K562 (cell line): ENCODE data around the gene CELSR1. TPM values are rescaled to one million over a fixed set of nuclear protein-coding genes. Genes with fewer than 3 reads are reported as not detected.

Source experiments
- ATAC-seq: fragments of 200-7000 bp; cut with Tn5 transposase; 3 replicates; pipeline ENCODE4 v1.9.1; 2020; ENCODE audit warnings: moderate library complexity
- BruUV-seq: library from RNA; stranded (reverse); fragments of 400-500 nt; replicated peaks from 2 replicates; lab custom pipeline; 2021; lab: Mats Ljungman, UMichigan
- CTCF ChIA-PET: fragments of 300-600 bp; formaldehyde crosslinking; extraction: SDS; loops from one replicate; lab custom pipeline; 2021; ENCODE audit warnings: low intra/inter-chr PET ratio; lab: Yijun Ruan, JAX
- POLR2A ChIA-PET: fragments of 300-600, 350-650 bp; sonication (Branson Sonifier 250); formaldehyde crosslinking; extraction: SDS; loops from one replicate; lab custom pipeline; 2021; ENCODE audit warnings: antibody characterized with exemption, inconsistent platforms; lab: Yijun Ruan, JAX
- DNase-seq, 4 experiments: peaks; one replicate each; pipeline versions ENCODE4 v3.0.0 to v3.0.0-alpha.2; 2011 to 2018; ENCODE audit warnings: low spot score in 3 of 4, mixed read lengths in 3 of 4; ENCODE audit errors: extremely low read depth in 1 of 4
- FAIRE-seq: peaks from 2 replicates; lab custom pipeline; 2011; peaks lifted over from hg19 to GRCh38; lab: Jason Lieb, UNC
- H2AFZ ChIP-seq: 2 replicates; pipeline ENCODE4 v1.6.0; 2011; ENCODE audit warnings: low read depth, low read length, control low read depth, inconsistent platforms
- H3K27ac ChIP-seq: fragments of 200-600 bp; 3 replicates; pipeline ENCODE4 v1.8.0; 2011; ENCODE audit warnings: low read depth, mild to moderate bottlenecking, control low read depth, inconsistent platforms, low read length, moderate library complexity, mixed read lengths; ENCODE audit errors: extremely low read depth
- H3K27me3 ChIP-seq, 2 experiments: fragments of 300-600 bp in 1 of 2; 2 replicates in 1 of 2; 3 replicates in 1 of 2; pipeline versions ENCODE4 v1.6.0 to v1.8.0; 2011; ENCODE audit warnings: inconsistent platforms in 2 of 2, low read length in 2 of 2, mild to moderate bottlenecking in 1 of 2, mixed read lengths in 1 of 2, moderate library complexity in 1 of 2; ENCODE audit not compliant: control insufficient read depth in 2 of 2, insufficient read depth in 2 of 2
- H3K36me3 ChIP-seq: fragments of 300-600 bp; 3 replicates; pipeline ENCODE4 v1.8.0; 2011; ENCODE audit warnings: mild to moderate bottlenecking, low read length, inconsistent platforms; ENCODE audit not compliant: control insufficient read depth, insufficient read depth
- H3K4me1 ChIP-seq, 2 experiments: fragments of 200-600 bp in 1 of 2; replicated peaks in 1 of 2; 2 replicates in 1 of 2; 3 replicates in 1 of 2; pipeline versions ENCODE4 v1.5.1 to v1.8.0; 2011; ENCODE audit warnings: inconsistent platforms in 2 of 2, low read length in 2 of 2, mild to moderate bottlenecking in 1 of 2, mixed read lengths in 1 of 2, moderate library complexity in 1 of 2; ENCODE audit not compliant: control insufficient read depth in 2 of 2, insufficient read depth in 2 of 2
- H3K4me2 ChIP-seq: 2 replicates; pipeline ENCODE4 v1.6.1; 2011; ENCODE audit warnings: low read length, control low read depth, inconsistent platforms, mixed read lengths; ENCODE audit not compliant: insufficient read depth
- H3K4me3 ChIP-seq: fragments of 200-600 bp; sonication (generic), shearing (Covaris generic); 2 replicates; pipeline ENCODE4 v1.5.1; 2016; ENCODE audit warnings: control low read depth, inconsistent platforms
- H3K79me2 ChIP-seq: fragments of 200-600 bp; 3 replicates; pipeline ENCODE4 v1.8.0; 2011; ENCODE audit warnings: low read length, inconsistent platforms; ENCODE audit not compliant: control insufficient read depth, insufficient read depth
- H3K9ac ChIP-seq, 2 experiments: 2 replicates each; pipeline versions ENCODE4 v1.6.0 to v1.6.1; 2011; ENCODE audit warnings: low read depth in 2 of 2, low read length in 2 of 2, control low read depth in 1 of 2, inconsistent platforms in 1 of 2, mild to moderate bottlenecking in 1 of 2, mixed read lengths in 1 of 2; ENCODE audit not compliant: insufficient read depth in 1 of 2
- H3K9me1 ChIP-seq: one replicate; pipeline ENCODE4 v1.6.0; 2011; ENCODE audit warnings: inconsistent platforms, mild to moderate bottlenecking, low read length, moderate library complexity; ENCODE audit not compliant: control insufficient read depth, insufficient read depth
- H3K9me3 ChIP-seq: replicated peaks from 2 replicates; pipeline ENCODE4 v1.5.1; 2011; ENCODE audit warnings: low read depth, low read length, inconsistent platforms; ENCODE audit not compliant: control insufficient read depth, insufficient read depth
- H4K20me1 ChIP-seq: replicated peaks from 2 replicates; pipeline ENCODE4 v1.6.1; 2011; ENCODE audit warnings: low read length, inconsistent platforms, mixed read lengths; ENCODE audit not compliant: control insufficient read depth, insufficient read depth
- NFXL1 ChIP-seq: fragments of 450-650 bp; formaldehyde crosslinking; IDR thresholded peaks from 2 replicates; pipeline ENCODE4 v1.4.0; 2021; ENCODE audit warnings: mild to moderate bottlenecking
- RBM34 ChIP-seq: fragments of 200-400 bp; formaldehyde crosslinking; IDR thresholded peaks from 2 replicates; pipeline ENCODE4 v1.6.1; 2018; ENCODE audit warnings: low read length, borderline replicate concordance; ENCODE audit not compliant: insufficient read depth
- WGBS: fragments of 100-300 bp; shearing (Covaris generic); methylation state at CpG from one replicate; pipeline ENCODE4 v1.1.6; 2016; ENCODE audit warnings: low coverage, mixed read lengths; ENCODE audit not compliant: insufficient coverage; ENCODE audit errors: missing lambda C conversion rate; 5-methylcytosine and 5-hydroxymethylcytosine counted together
- in situ Hi-C: fragments of 300-500 bp; cut with MboI; formaldehyde crosslinking; loops from 4 replicates; pipeline ENCODE4 v1.15.0; 2018; ENCODE audit warnings: inconsistent platforms, mixed read lengths
- intact Hi-C: fragments of 100-400 bp; cut with micrococcal nuclease; formaldehyde crosslinking; loops from 2 replicates; pipeline ENCODE4 v1.14.2; 2022
- polyA plus RNA-seq, 8 experiments: library from polyadenylated mRNA; depleted of rRNA in 4 of 8; stranded (reverse) in 5 of 8; unstranded in 3 of 8; fragments of >200 nt; fragmentation: Nextera tagmentation in 2 of 8; fragmentation: Illumina TruSeq in 1 of 8; extraction: Ambion mirVana in 2 of 8; extraction: Trizol in 1 of 8; gene quantifications; 2 replicates each; pipeline versions ENCODE4 v1.2.1 to v1.2.3, GENCODE V29; 2011 to 2014; ENCODE audit warnings: inconsistent platforms in 1 of 8, missing spikeins in 1 of 8
- total RNA-seq, 7 experiments: library from RNA; depleted of rRNA in 6 of 7; stranded (reverse); fragments of >200 nt in 6 of 7; fragmentation: Illumina TruSeq in 2 of 7; extraction: Trizol in 2 of 7; gene quantifications; 2 replicates each; pipeline versions ENCODE4 v1.2.1 to v1.2.3, GENCODE V29; 2011 to 2021; ENCODE audit warnings: low replicate concordance in 1 of 7
- TF ChIP-seq, protein P1 (sequence below): IDR thresholded peaks from 3 replicates; pipeline ENCODE4 v1.6.1; 2011; ENCODE audit warnings: borderline replicate concordance, mild to moderate bottlenecking, moderate library complexity; ENCODE audit not compliant: insufficient read length; ENCODE audit errors: extremely low read depth
- TF ChIP-seq, protein P2 (sequence below): fragments of 250-450 bp; sonication (Bioruptor Pico); IDR thresholded peaks from 2 replicates; pipeline ENCODE4 v1.5.0; 2020; ENCODE audit warnings: mild to moderate bottlenecking
- TF ChIP-seq, protein P3 (sequence below): sonication (generic); formaldehyde crosslinking; IDR thresholded peaks from 2 replicates; pipeline ENCODE4 v1.8.0; 2023; ENCODE audit warnings: mild to moderate bottlenecking, missing genetic modification reagents

Gene CELSR1
- total and polyA plus RNA-seq, 9 of the 15 experiments (the other 6 are each of a cell fraction or from before 2014, with no cell fraction given), result under 0.01 to 0.09 TPM; not detected in 7

DNA sequence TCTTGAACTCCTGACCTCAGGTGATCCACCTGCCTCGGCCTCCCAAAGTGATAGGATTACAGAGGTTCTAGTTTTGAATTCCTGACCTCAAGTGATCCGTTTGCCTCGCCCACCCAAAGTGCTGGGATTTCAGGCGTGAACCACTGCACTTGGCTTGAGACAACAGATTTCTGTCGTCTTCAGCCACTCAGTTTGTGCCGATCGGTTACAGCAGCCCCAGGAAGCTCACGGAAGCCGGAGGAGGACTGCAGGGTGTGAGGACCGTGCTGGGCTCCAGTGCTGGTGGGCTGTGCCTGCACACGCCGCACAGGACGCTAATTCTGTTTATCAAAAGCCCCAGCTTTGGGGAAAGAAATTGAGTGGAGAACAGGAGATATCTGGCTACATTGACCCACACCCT is 82.0 kb downstream of the CELSR1 start (continued):
- TF ChIP-seq, protein P1, sequence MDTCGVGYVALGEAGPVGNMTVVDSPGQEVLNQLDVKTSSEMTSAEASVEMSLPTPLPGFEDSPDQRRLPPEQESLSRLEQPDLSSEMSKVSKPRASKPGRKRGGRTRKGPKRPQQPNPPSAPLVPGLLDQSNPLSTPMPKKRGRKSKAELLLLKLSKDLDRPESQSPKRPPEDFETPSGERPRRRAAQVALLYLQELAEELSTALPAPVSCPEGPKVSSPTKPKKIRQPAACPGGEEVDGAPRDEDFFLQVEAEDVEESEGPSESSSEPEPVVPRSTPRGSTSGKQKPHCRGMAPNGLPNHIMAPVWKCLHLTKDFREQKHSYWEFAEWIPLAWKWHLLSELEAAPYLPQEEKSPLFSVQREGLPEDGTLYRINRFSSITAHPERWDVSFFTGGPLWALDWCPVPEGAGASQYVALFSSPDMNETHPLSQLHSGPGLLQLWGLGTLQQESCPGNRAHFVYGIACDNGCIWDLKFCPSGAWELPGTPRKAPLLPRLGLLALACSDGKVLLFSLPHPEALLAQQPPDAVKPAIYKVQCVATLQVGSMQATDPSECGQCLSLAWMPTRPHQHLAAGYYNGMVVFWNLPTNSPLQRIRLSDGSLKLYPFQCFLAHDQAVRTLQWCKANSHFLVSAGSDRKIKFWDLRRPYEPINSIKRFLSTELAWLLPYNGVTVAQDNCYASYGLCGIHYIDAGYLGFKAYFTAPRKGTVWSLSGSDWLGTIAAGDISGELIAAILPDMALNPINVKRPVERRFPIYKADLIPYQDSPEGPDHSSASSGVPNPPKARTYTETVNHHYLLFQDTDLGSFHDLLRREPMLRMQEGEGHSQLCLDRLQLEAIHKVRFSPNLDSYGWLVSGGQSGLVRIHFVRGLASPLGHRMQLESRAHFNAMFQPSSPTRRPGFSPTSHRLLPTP, result no peak
- no peak for TF ChIP-seq RBM34

DNA sequence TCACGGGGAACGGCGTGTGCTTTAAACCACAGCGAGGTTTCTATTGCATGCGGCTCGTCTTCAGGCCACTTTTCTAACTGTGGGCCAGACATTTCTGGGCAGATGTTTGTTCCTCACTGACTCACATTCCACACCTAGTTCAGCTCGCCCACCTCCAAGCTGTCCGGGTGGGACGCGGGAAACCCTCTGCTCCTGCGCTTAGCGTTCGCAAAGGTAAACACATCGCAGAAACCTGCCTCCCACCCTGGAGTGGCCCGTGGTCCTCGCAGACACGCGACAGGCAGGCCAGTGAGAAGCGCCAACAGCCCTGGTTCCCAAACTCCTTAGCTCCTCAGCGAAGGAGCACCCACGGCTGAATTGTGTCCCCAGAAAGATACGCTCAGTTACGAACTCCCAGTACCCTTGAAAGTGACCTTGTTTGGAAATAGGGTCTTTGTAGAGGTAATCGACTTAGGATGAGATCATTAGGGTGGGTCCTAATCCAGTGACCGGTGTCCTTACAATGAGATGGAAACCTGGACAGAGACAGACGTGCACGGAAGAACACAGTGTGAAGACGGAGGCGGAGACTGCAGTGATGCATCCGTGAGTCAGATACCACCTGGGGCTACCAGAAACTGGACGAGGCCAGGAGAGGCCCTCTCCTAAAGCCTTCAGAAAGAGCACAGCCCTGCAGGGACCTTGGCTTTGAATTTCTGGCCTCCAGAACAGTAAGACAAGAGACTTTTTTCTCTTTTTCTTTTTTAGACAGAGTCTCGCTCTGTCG is 82.7 kb downstream of the CELSR1 start:
- no peaks in the 10 kb centered on the region for H3K9me3 ChIP-seq
- peaks cover 7 to 39% of the 10 kb centered on the region in 2 experiments; a peak in 4 of 5 replicates for H3K4me1 ChIP-seq
- FAIRE-seq, result no peak
- DNase-seq, result no peak
- TF ChIP-seq, protein P2, sequence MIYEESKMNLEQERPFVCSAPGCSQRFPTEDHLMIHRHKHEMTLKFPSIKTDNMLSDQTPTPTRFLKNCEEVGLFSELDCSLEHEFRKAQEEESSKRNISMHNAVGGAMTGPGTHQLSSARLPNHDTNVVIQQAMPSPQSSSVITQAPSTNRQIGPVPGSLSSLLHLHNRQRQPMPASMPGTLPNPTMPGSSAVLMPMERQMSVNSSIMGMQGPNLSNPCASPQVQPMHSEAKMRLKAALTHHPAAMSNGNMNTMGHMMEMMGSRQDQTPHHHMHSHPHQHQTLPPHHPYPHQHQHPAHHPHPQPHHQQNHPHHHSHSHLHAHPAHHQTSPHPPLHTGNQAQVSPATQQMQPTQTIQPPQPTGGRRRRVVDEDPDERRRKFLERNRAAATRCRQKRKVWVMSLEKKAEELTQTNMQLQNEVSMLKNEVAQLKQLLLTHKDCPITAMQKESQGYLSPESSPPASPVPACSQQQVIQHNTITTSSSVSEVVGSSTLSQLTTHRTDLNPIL (CRISPR knock-in tag), result no peak
- TF ChIP-seq NFXL1 (CRISPR knock-in tag), result no peak
- TF ChIP-seq, protein P3, sequence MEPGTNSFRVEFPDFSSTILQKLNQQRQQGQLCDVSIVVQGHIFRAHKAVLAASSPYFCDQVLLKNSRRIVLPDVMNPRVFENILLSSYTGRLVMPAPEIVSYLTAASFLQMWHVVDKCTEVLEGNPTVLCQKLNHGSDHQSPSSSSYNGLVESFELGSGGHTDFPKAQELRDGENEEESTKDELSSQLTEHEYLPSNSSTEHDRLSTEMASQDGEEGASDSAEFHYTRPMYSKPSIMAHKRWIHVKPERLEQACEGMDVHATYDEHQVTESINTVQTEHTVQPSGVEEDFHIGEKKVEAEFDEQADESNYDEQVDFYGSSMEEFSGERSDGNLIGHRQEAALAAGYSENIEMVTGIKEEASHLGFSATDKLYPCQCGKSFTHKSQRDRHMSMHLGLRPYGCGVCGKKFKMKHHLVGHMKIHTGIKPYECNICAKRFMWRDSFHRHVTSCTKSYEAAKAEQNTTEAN, result no peak
- TF ChIP-seq, all 486 proteins: peak for 0
- no peaks in the 10 kb centered on the region for H3K36me3 ChIP-seq
- H3K79me2 ChIP-seq, result no peaks in the 10 kb centered on the region
- no peak overlapping the region for H3K27ac ChIP-seq
- 57% methylated on average over 25 of the region's 33 CpGs for WGBS
- peaks cover 5 to 50% of the 10 kb centered on the region in 2 experiments; a peak in 3 of 5 replicates for H3K27me3 ChIP-seq
- no TSS peak for BruUV-seq
- no peak overlapping the region for H3K4me2 ChIP-seq
- ATAC-seq, result no peak
- intact Hi-C loops, result no loop called here
- peaks cover 4% of the 10 kb centered on the region; the same call in 1 of the 2 replicates for H4K20me1 ChIP-seq
- ChIA-PET POLR2A (no interaction called here), CTCF (no interaction called here)
- in situ Hi-C loops, result no loop called here
- H2AFZ ChIP-seq, result no peak overlapping the region
- H3K9ac ChIP-seq, result no peak overlapping the region
- H3K9me1 ChIP-seq, result no peaks in the 10 kb centered on the region
- no peak overlapping the region for H3K4me3 ChIP-seq
